ENCODE measurements around the gene FAM229B.
"Not testable (repeated sequence)": the region's sequence is repeated elsewhere in the genome, so short reads cannot be mapped to it uniquely, and the experiment has no call there.

Gene FAM229B

DNA sequence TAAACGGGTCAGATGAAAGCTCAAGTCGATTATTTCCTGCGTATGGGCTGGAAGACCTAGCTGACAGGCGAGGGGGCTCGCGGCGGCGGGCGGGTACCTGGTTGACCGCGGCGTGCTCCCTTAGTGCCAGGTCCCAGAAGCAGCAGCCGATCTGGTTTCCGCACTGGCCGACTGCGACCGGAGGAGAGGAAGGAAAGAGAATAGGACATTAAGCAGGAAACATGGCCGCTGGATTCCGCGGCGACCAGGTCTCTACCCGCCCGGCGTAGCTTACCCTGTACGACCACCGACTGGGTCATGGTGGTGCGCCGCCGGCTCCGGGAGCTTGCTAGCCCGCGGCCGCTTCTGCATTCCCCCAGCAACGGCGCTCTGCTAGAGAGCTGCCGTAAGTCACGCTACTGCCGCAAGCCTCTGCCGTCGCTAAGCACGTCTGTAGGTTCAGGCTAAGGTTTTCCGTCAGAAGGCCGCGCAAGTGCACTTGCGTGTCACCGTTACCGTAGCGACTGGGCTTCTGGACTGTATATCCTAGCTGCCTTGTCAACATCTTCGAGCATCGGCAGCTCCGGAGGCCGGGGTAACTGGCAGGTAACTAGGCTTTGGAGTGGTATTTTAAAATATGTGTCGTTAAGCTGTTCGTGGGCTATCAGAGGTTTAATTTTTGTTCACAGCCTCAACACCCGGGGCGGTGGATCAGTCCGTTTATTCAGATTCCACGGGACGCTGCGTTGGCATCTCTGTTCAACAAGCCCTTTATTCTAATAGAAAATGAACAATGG is at the start of gene FAM229B, which contains the start of gene TUBE1:
Gene FAM229B (plus strand): TSS at position 456 of the 776 bp plus-strand sequence. CDS start 11,693 bp downstream, outside the sequence.
Gene TUBE1 (minus strand): TSS at position 347 of the 776 bp plus-strand sequence. CDS start 48 bp downstream, at position 299.
- peak; percentile 92 for DNase-seq

- peak; percentile 25 for DNase-seq
Measured at GRCh38 chr6:112037783-112038216, 49.6 kb upstream of the FAM229B start.

- no peak for DNase-seq
Measured at GRCh38 chr6:112038268-112038667, 49.1 kb upstream of the FAM229B start.

- no peak for DNase-seq
Measured at GRCh38 chr6:112038756-112039430, 48.5 kb upstream of the FAM229B start.

DNA sequence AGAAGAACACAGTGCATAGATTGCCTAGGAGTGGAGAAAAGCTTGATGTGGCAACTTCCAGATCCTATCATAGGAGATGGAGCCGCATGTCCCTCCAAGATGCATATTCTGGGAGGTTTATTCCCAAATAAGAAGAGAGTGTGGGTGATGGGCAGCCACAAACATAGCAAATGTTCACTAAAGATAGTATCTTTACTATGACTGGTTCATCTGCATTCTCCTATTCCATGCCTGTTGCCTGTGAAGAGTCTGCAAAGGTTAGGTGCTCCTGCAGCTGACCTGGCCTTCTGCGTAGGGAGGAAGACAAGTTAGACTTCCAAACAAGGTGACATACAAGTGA is 48.0 kb upstream of the FAM229B start:
- DNase-seq = no peak

DNA sequence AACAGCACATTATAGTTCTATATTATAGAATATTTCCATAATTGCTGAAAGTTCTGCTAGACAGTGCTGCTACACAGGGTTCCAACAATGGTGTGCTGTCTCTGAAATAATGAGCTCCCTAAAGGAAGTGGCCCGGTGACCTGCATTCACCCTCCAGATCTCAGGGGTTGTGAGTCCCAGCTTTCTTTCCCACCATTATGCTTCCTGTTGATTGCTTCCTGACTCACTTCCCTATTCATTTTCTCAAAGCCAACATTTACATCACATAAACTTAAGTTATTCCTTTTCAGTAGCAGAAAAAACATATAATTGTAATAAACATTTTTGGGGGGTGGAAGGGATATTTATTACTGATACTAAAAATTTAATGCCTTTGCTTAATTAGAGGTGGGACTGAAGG is 46.4 kb upstream of the FAM229B start:
- DNase-seq = no peak

- no peak for DNase-seq
Measured at GRCh38 chr6:112041535-112041934, 45.9 kb upstream of the FAM229B start.

DNA sequence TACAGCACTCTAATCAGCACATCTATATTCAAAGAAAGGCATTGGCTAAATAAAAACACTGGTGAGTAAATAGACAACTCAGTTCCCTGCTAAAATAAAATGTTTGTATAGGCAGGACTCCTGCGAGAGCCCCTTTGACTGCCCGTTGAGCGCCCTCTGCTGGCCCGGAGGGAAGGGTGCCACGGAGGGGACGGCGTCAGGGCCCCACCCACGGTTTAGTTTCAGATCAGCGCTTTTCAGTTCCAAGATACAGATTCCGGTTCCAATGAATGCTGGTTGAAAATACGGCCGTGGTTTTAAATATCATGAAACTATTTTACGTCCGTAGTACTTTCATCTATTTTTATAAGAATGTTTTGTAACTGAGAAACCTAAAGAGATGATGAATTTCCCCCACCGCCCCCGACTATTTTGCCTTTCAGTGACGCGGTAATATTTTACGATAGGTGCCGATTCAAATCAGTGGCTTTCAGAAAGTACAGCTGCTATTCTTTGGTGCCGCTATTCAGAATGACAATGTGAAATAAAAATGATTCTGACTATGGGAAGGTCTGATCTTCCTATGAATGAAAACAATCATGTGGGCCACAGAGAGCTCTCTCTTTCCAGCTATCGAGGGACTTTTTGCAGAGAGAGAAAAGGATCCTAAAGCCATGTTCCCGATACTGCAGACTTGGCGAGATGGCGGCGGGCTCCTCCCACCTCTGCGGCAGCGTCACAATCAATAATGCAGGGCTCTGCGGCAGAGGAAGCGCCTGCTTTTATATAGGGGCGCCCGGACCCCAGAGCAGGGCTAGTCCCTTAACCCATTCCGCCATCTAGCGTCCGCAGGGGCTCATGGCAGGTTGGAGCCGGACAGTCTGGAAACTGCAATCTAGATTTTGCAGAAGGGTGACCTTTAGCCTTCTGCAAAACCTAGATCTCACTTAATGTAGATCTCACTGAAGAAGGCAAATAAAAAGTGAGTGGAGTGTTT is 44.1 kb upstream of the FAM229B start:
- peak; percentile 94 for DNase-seq

GRCh38 chr6:112044196-112044595 is 43.2 kb upstream of the FAM229B start:
- no peak for DNase-seq

GRCh38 chr6:112044856-112045255 is 42.5 kb upstream of the FAM229B start:
- DNase-seq = no peak

DNA sequence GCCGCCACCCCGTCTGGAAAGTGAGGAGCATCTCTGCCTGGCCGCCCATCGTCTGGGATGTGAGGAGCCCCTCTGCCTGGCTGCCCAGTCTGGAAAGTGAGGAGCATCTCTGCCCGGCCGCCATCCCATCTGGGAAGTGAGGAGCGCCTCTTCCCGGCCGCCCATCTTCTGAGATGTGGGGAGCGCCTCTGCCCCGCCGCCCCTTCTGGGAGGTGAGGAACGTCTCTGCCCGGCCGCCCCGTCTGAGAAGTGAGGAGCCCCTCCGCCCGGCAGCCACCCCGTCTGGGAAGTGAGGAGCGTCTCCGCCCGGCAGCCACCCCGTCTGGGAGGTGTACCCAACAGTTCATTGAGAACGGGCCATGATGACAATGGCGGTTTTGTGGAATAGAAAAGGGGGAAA is 39.9 kb upstream of the FAM229B start:
- not testable (repeated sequence) for DNase-seq

DNA sequence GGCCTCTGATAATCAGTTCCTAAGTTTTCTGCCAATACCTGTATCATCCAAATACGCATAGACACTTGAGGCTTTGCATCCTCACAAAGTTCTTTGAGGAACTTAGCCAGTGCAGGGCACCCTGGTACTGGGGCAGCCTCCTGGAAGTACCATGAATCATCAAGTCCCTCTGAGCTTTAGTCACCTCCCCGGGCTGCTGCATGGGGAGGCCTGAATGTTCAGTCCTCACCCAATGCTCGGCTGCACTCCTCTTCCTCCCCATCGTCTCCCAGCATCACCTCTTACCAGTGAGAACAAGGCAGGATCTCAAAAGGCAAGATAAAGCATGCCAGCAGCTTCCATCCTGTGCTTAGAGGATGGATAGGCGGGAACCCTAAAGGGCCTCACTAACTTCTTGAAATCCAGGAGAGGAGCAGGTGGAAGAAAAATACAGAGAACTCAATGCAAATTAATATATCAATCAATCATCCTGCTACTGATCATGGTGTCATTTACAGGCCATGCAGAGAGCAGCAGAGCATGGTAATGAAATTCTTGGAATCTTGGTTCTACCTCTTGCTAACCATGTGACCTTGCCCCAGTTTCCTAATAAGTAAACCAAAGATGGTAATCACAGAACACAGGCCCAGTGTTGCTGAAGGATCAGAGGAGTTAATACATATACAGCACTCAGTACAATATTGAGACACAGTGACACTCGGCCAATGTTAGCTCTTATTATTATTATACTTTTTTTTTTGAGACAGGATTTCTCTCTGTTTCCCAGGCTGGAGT is 38.2 kb upstream of the FAM229B start:
- DNase-seq = no peak

DNA sequence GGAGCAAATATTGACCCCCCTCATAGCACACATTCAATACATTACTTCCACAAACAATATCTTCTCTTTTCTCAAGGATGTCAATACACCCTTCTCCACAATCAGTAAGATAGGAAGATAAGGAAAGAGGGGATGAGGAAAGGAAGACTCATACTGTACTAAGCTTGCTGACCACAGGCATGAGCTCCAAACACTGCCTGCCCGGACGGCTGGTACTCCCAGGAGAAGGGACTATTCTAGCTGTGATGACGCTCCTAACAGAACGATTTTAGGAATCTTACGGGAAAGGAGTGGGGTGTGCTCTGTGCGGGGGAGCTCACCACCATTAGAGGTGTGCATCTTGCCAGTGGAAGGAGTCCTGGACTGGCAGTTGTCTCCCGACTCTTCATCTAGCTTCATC is 37.4 kb upstream of the FAM229B start:
- no peak for DNase-seq

- DNase-seq = no peak
Measured at GRCh38 chr6:112050429-112050828, 37.0 kb upstream of the FAM229B start.

DNA sequence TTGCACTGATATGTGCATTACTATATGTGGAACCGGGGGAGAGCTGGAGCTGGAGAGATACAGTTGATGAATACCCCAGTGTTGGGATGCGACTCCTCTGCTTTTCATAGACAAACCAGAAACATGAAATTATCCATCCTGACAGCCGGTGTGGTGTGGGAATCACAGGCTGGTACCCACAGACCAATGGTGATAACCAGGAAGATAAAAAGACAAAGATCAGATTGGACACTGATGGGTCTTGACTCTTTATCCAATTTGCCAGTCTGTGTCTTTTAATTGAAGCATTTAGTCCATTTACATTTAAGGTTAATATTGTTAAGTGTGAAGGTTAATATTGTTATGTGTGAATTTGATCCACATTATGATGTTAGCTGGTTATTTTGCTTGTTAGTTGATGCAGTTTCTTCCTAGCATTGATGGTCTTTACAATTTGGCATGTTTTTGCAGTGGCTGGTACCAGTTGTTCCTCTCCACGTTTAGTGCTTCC is 36.1 kb upstream of the FAM229B start:
- not testable (repeated sequence) for DNase-seq

DNA sequence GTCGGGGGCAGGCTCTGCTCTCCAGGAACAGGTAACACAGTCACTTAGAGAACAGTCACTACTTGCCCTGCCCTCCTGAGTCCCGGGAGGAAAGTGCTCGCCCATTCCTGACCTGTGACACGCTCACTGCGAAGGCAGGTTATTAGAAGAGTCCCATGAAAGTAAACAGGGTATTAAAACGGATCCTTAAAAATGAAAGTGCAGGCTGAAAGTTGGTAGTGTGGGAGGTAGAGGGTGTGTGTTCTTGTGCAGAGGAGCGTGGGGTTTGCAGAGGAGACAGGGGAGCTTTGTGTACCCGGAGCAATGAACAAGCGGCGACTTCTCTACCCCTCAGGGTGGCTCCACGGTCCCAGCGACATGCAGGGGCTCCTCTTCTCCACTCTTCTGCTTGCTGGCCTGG is 33.4 kb upstream of the FAM229B start, which contains the start of gene CCN6:
Gene CCN6 (plus strand): TSS at position 104 of the 400 bp plus-strand sequence. CDS start 254 bp downstream, at position 358.
- DNase-seq = no peak

GRCh38 chr6:112054555-112055190 is 32.7 kb upstream of the FAM229B start:
- DNase-seq = no peak

- no peak for DNase-seq
Measured at GRCh38 chr6:112058243-112059032, 29.0 kb upstream of the FAM229B start.

DNA sequence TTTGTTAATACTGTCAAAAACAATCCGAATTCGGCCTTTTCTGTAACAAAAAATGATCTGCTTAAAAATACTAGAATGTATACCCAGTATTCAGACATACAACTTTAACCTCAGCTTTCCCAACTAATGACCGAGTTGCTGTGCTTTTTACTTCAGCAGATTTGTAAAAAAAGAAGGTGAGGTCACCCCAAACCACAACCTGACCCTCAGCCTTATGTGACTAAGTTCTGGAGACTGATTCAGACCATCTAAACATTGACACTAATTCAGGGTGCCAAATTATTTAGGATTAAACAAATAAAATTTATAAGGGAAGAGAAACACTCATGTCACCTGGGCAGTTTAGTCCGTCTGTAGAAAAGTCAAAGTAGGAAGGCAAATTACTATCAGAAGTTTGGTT is 25.8 kb upstream of the FAM229B start:
- DNase-seq = no peak

GRCh38 chr6:112062966-112063365 is 24.4 kb upstream of the FAM229B start:
- DNase-seq = no peak

Measured in stimulated activated CD4-positive, alpha-beta T cell treated with anti-CD3 and anti-CD28 coated beads, Interleukin-1b, Interleukin-23, amount 100 ng/mL, for 48 hours (primary cell).